Vein endothelial cell (primary cell): ENCODE measurements around the gene PCDHGA8. TPM values are rescaled to one million over a fixed set of nuclear protein-coding genes. Genes with fewer than 3 reads are reported as not detected.

Experiments
- total RNA-seq: library from RNA; depleted of rRNA; stranded (reverse); fragments of >200 nt; gene quantifications from 2 replicates; pipeline ENCODE4 v1.2.3, GENCODE V29; 2012

PCDHGA8 gene
- total RNA-seq, 1 donor: 2.0 TPM

GRCh38 chr5:141417494-141418172 lies 25.2 kb downstream of the PCDHGA8 start, which contains the start of gene PCDHGB7:
Gene PCDHGB7, plus strand, starts transcription at chr5:141417677. Its CDS starts 183 bp downstream, at chr5:141417860.

GRCh38 chr5:141420855-141421488 lies 28.5 kb downstream of the PCDHGA8 start, which contains the start of gene PCDHGA11:
Gene PCDHGA11, plus strand, starts transcription at chr5:141421051. Its CDS starts 177 bp downstream, at chr5:141421228.

DNA sequence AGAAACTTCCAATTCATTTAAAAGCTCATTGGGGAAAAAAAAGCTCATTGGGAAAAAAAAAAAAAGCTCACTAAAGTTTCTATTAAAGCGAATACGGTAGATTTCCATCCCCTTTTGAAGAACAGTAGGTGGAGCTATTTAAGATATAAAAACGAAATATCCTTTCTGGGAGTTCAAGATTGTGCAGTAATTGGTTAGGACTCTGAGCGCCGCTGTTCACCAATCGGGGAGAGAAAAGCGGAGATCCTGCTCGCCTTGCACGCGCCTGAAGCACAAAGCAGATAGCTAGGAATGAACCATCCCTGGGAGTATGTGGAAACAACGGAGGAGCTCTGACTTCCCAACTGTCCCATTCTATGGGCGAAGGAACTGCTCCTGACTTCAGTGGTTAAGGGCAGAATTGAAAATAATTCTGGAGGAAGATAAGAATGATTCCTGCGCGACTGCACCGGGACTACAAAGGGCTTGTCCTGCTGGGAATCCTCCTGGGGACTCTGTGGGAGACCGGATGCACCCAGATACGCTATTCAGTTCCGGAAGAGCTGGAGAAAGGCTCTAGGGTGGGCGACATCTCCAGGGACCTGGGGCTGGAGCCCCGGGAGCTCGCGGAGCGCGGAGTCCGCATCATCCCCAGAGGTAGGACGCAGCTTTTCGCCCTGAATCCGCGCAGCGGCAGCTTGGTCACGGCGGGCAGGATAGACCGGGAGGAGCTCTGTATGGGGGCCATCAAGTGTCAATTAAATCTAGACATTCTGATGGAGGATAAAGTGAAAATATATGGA lies 38.1 kb downstream of the PCDHGA8 start, which contains the start of gene PCDHGA12:
Gene PCDHGA12, plus strand, starts transcription at position 176 of the 782 bp plus-strand sequence. Its CDS starts 253 bp downstream, at position 429.

Other genes starting within 250 kb of the PCDHGA8 start
- gene PCDHB6, start 242.6 kb upstream of the PCDHGA8 start, total RNA-seq: under 0.01 and 0.19 TPM in 2 replicates
- gene PCDHB7, start 220.0 kb upstream of the PCDHGA8 start, total RNA-seq: 0.57 and 0.98 TPM in 2 replicates
- 0.29 and 1.3 TPM in 2 replicates for gene PCDHB8, start 214.8 kb upstream of the PCDHGA8 start, total RNA-seq
- gene PCDHB16, start 210.2 kb upstream of the PCDHGA8 start, total RNA-seq: 0.65 and 0.86 TPM in 2 replicates
- gene PCDHB9, start 205.5 kb upstream of the PCDHGA8 start, total RNA-seq: 0.38 and 0.65 TPM in 2 replicates
- gene PCDHB10, start 200.3 kb upstream of the PCDHGA8 start, total RNA-seq: 1.1 and 1.3 TPM in 2 replicates
- gene PCDHB11, start 193.0 kb upstream of the PCDHGA8 start, total RNA-seq: 0.57 and 0.65 TPM in 2 replicates
- gene PCDHB12, start 183.9 kb upstream of the PCDHGA8 start, total RNA-seq: 0.76 and 0.98 TPM in 2 replicates
- gene PCDHB13, start 178.7 kb upstream of the PCDHGA8 start, total RNA-seq: 1.3 and 2.6 TPM in 2 replicates
- 0.98 and 1.2 TPM in 2 replicates for gene PCDHB14, start 169.3 kb upstream of the PCDHGA8 start, total RNA-seq
- gene PCDHB15, start 147.2 kb upstream of the PCDHGA8 start, total RNA-seq: 0.98 and 1.1 TPM in 2 replicates
- 0.48 TPM in 1 of 2 replicates, not detected in the other for gene SLC25A2, start 88.6 kb upstream of the PCDHGA8 start, total RNA-seq
- gene TAF7, start 71.8 kb upstream of the PCDHGA8 start, total RNA-seq: 46.4 and 51.5 TPM in 2 replicates
- gene PCDHGA1, start 62.1 kb upstream of the PCDHGA8 start, total RNA-seq: 0.65 and 0.67 TPM in 2 replicates
- gene PCDHGA2, start 53.9 kb upstream of the PCDHGA8 start, total RNA-seq: 1.6 and 2.9 TPM in 2 replicates
- gene PCDHGA3, start 48.8 kb upstream of the PCDHGA8 start, total RNA-seq: 0.86 and 1.3 TPM in 2 replicates
- gene PCDHGB1, start 42.5 kb upstream of the PCDHGA8 start, total RNA-seq: 0.96 and 2.3 TPM in 2 replicates
- gene PCDHGA4, start 37.6 kb upstream of the PCDHGA8 start, total RNA-seq: 6.3 and 9.1 TPM in 2 replicates
- gene PCDHGB2, start 32.6 kb upstream of the PCDHGA8 start, total RNA-seq: 3.2 and 4.6 TPM in 2 replicates
- 1.5 and 1.6 TPM in 2 replicates for gene PCDHGA5, start 28.5 kb upstream of the PCDHGA8 start, total RNA-seq
- 6.5 and 8.8 TPM in 2 replicates for gene PCDHGB3, start 22.4 kb upstream of the PCDHGA8 start, total RNA-seq
- 6.0 and 7.2 TPM in 2 replicates for gene PCDHGA6, start 18.7 kb upstream of the PCDHGA8 start, total RNA-seq
- gene PCDHGA7, start 9.9 kb upstream of the PCDHGA8 start, total RNA-seq: 3.0 and 4.6 TPM in 2 replicates
- 15.0 and 15.2 TPM in 2 replicates for gene PCDHGB4, start 4.9 kb upstream of the PCDHGA8 start, total RNA-seq
- 22.4 and 26.1 TPM in 2 replicates for gene PCDHGB5, start 5.3 kb downstream of the PCDHGA8 start, total RNA-seq
- gene PCDHGA9, start 10.1 kb downstream of the PCDHGA8 start, total RNA-seq: 5.6 and 6.1 TPM in 2 replicates
- 4.3 and 6.2 TPM in 2 replicates for gene PCDHGB6, start 15.4 kb downstream of the PCDHGA8 start, total RNA-seq
- gene PCDHGA10, start 20.4 kb downstream of the PCDHGA8 start, total RNA-seq: 8.8 and 9.6 TPM in 2 replicates
- gene PCDHGB7, start 25.0 kb downstream of the PCDHGA8 start, total RNA-seq: 10.9 and 15.7 TPM in 2 replicates
- 11.4 and 12.4 TPM in 2 replicates for gene PCDHGA11, start 28.4 kb downstream of the PCDHGA8 start, total RNA-seq
- gene PCDHGA12, start 37.9 kb downstream of the PCDHGA8 start, total RNA-seq: 6.9 and 12.0 TPM in 2 replicates
- 17.0 and 20.5 TPM in 2 replicates for gene PCDHGC3, start 83.3 kb downstream of the PCDHGA8 start, total RNA-seq
- 2.2 and 2.3 TPM in 2 replicates for gene PCDHGC4, start 92.4 kb downstream of the PCDHGA8 start, total RNA-seq
- 1.3 and 1.4 TPM in 2 replicates for gene PCDHGC5, start 96.4 kb downstream of the PCDHGA8 start, total RNA-seq
- gene DIAPH1, start 226.4 kb downstream of the PCDHGA8 start, total RNA-seq: 35.6 and 40.9 TPM in 2 replicates
- 48.6 and 56.2 TPM in 2 replicates for gene HDAC3, start 244.2 kb downstream of the PCDHGA8 start, total RNA-seq
- gene RELL2, start 244.4 kb downstream of the PCDHGA8 start, total RNA-seq: 4.6 and 7.6 TPM in 2 replicates